ENCODE results near the gene ACTL7B.
"Not testable (repeated sequence)": the region's sequence is repeated elsewhere in the genome, so short reads cannot be mapped to it uniquely, and the experiment has no call there.

The ACTL7B gene, protein sequence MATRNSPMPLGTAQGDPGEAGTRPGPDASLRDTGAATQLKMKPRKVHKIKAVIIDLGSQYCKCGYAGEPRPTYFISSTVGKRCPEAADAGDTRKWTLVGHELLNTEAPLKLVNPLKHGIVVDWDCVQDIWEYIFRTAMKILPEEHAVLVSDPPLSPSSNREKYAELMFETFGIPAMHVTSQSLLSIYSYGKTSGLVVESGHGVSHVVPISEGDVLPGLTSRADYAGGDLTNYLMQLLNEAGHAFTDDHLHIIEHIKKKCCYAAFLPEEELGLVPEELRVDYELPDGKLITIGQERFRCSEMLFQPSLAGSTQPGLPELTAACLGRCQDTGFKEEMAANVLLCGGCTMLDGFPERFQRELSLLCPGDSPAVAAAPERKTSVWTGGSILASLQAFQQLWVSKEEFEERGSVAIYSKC

DNA sequence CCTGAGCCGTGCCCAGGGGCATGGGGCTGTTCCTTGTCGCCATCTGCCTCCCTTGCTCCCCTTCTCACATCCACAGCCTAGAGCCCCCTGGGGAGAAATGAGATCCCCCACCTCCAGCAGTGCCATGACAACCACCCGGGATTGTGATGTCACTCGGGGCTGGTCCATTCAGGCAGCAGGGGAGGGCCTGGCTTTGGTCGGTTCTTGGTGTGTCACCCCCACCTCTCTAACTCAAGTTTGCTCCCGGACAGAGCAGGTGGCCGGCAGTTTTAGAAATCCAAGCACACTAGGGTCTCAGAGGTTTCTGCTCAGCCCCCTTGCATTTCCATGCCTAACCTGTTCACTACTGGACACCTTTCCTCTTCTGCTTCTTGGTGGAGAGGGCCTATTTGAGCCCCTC, at the start of gene ACTL7B:
TSS of gene ACTL7B (minus strand) at position 99 of the 400 bp plus-strand sequence. CDS start at position 43, 56 bp downstream.
- DNase-seq (ENCODE audit: low read depth) = no peak

DNA sequence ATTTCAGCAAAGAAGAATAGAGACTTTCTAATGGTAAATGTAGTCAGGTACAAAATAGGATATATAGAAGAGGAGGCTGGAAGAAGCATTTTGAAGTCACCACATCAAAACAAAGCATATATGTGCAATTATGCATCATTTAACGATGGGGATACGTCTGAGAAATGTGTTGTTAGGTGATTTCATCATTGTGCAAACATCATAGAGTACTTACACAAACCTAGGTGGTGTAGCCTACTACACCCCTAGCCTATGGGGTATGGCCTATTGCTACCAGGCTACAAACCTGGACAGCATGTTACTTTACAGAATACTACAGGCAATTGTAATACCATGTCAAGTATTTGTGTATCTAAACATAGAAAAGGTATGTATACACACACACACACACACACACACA, 49.7 kb upstream of the ACTL7B start:
- no peak for DNase-seq (ENCODE audit: low read depth)

DNA sequence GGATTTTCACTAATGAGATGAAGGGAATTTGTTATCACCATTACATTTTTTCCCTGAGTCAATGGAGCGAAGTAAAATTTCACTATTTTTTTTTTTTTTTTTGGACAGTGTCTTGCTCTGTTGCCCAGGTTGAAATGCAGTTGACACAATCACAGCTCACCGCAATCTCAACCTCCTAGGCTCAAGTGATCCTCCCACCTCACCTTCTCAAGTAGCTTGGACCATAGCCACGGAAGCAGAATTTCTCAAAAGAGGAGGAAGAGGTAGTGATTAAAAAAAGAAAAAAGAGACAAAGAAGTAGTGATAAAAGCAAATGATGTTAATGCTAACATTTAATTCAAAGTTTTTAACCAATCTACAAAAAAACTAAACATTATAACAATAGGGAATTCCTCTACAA, 48.4 kb upstream of the ACTL7B start:
- DNase-seq (ENCODE audit: low read depth) = no peak

DNA sequence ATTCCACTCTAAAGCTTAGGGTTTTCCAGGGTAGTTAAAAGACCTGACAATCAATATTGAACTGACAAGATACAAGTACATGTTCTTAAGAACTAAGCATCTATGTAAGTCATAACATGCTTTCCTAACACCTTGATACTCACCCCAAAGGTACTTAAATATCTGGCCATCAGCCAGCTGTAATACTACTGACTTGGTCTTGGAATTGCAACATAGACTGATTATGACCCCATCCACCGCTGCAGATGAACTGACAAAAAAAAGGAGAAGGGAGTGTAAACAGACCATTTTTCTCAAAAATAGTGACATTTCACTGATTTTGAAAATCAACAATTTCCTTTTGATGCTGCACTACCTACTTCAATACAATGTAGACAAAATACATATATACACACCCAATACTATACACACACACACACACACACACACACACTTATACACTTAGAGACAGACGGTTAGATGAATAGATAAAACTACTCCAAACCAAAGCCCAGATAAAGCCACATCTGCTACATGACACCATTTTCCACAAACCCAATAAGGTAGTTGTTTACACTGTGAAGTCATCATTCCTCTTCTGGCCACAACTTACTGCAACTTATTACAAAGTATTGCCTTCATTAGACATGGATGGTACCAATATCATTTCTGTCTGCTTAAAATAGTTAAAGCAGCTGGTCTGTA, 47.8 kb upstream of the ACTL7B start:
- no peak for DNase-seq (ENCODE audit: low read depth)

GRCh38 chr9:108900176-108900575, 44.4 kb upstream of the ACTL7B start:
- DNase-seq (ENCODE audit: low read depth) = no peak

GRCh38 chr9:108899023-108899695, 43.4 kb upstream of the ACTL7B start:
- not testable (repeated sequence) for DNase-seq (ENCODE audit: low read depth)

GRCh38 chr9:108897324-108898096, 41.7 kb upstream of the ACTL7B start:
- DNase-seq (ENCODE audit: low read depth) = no peak

- no peak for DNase-seq (ENCODE audit: low read depth)
These were observed 38.6 kb upstream of the ACTL7B start for GRCh38 chr9:108894225-108894997.

GRCh38 chr9:108889649-108890067, 33.9 kb upstream of the ACTL7B start:
- peak; percentile 9 for DNase-seq (ENCODE audit: low read depth)

DNA sequence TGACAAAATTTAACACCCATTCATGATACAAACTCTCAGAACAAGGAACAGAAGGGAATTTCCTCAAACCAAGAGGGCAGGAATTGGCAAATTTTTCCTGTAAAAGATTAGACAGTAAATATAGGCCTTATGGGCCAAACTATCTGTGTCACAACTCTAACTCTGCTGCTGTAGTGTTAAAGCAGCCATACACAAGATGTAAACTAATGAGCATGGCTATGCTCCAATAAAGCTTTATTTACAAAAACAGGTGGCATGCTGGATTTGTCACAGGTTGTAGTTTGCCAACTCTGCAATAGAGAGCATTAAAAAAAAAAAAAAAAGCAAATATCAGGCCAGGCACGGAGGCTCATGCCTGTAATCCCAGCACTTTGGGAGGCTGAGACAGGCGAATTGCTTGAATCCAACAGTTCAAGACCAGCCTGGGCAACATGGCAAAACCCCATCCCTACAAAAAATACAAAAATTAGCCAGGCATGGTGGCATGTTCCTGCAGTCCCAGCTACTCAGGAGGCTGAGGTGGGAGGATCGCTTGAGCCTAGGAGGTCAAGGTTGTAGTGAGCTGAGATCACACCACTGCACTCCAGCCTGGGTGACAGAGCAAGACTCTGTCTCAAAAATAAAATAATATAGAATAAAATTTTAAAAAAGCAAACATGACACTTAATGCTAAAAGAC, 30.9 kb upstream of the ACTL7B start:
- not testable (repeated sequence) for DNase-seq (ENCODE audit: low read depth)

- DNase-seq (ENCODE audit: low read depth) = peak; percentile 80
These were observed 30.0 kb upstream of the ACTL7B start for GRCh38 chr9:108885643-108886348.

- no peak for DNase-seq (ENCODE audit: low read depth)
These were observed 28.9 kb upstream of the ACTL7B start for GRCh38 chr9:108884701-108885100.

GRCh38 chr9:108883085-108883484, 27.3 kb upstream of the ACTL7B start:
- no peak for DNase-seq (ENCODE audit: low read depth)

DNA sequence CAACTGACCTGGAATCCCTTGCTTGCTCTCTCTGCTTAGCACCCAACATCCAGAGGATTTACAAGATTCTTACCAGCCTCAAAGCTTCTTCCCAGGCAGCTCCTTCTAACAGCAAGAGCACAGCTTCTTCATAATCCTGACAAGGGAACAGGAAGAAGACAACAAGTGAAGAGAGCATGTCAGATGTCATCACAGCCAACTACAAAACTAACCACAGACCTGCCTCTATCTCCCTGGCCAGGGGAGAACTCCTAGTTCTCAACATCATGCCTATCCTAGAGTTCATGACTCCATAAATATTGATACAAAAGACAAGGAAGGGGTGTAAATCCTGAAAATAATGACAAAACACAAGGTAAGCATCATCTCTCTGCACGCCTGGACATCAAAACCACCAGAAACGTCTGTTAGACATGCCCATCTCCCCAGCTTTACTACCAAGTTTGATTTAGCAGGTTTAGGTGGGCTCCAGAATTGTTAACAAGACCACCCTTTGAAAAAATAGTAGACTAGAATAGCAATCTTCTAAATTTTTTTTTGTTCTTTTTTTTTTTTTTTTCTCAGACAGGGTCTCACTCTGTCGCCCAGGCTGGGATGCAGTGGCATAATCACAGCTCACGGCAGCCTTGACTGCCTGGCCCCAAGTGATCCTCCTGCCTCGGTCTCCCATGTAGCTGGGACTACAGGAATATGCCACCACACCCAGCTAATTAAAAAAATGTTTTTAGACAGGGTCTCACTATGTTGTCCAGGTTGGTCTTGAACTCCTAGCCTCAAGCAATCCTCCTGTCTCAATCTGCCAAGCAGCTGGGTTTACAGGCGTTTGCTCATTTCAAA, 26.5 kb upstream of the ACTL7B start:
- no peak for DNase-seq (ENCODE audit: low read depth)

DNA sequence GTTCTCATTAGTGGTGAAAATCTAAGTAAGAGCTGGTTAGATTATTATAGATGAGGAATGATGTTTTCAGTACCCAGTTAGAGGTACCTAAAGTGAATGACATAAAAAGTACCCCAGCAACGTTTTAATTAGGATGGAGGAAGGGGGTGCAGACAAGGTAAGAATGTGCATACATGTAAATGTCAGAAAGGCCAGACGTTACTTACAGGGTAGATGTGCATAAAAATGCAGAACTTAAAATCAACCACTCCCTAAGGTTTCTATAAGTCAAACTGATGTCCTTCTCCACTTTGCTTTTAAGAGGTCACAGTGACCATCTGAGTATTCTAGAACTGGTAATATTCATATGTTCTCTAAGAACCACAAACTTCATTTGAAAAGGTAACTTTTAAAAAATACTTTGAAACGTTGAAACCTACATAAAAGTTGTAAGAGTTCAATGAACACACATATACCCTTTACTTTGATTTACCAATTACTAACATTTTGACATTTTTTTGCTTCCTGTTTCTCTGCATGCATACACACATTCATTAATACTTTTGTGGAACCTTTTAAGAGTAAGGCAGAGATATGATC, 25.0 kb upstream of the ACTL7B start:
- DNase-seq (ENCODE audit: low read depth) = no peak

- DNase-seq (ENCODE audit: low read depth) = no peak
These were observed 21.7 kb upstream of the ACTL7B start for GRCh38 chr9:108877524-108877923.

DNA sequence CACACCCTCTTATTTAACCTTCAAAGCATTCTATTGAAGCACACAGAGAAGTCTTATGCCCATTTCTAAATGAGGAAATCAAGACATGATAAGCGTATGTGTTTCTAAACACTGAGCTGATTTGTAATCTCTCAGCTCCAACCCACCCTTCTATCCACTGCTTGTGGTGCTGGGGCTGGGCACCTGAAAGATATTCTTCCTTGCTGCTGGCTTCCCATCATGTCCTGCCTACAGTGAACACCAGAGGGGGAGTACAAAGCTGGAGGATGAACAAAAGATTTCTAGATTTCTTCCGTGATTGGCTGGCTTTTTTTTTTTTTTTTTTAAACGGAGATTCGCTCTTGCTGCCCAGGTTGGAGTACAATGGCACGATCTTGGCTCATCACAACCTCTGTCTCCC, 20.6 kb upstream of the ACTL7B start:
- DNase-seq (ENCODE audit: low read depth) = no peak

- no peak for DNase-seq (ENCODE audit: low read depth)
These were observed 18.4 kb upstream of the ACTL7B start for GRCh38 chr9:108874058-108874788.
